H9 (cell line): ENCODE measurements around the gene SCN1A. TPM values are rescaled to one million over a fixed set of nuclear protein-coding genes. Genes with fewer than 3 reads are reported as not detected.

ENCODE experiments used
- DNase-seq: peaks from one replicate; pipeline ENCODE4 v3.0.0-alpha.2; 2017
- H2AFZ ChIP-seq: one replicate; pipeline ENCODE4 v1.6.1; 2013; ENCODE audit warnings: mild to moderate bottlenecking, low read length, control low read depth, moderate library complexity
- H2AK5ac ChIP-seq: 2 replicates; pipeline ENCODE4 v1.6.1; 2013; ENCODE audit warnings: low read length, control low read depth, mixed read lengths; ENCODE audit not compliant: insufficient read length
- H2BK120ac ChIP-seq: one replicate; pipeline ENCODE4 v1.6.1; 2013; ENCODE audit warnings: low read depth, mild to moderate bottlenecking, low read length, control low read depth, inconsistent platforms; ENCODE audit not compliant: poor library complexity, severe bottlenecking
- H2BK12ac ChIP-seq: 2 replicates; pipeline ENCODE4 v1.6.1; 2013; ENCODE audit warnings: low read length, control low read depth, mixed read lengths, low read depth; ENCODE audit not compliant: insufficient read length
- H2BK15ac ChIP-seq: 2 replicates; pipeline ENCODE4 v1.6.1; 2013; ENCODE audit warnings: low read depth, low read length, control low read depth
- H2BK20ac ChIP-seq: one replicate; pipeline ENCODE4 v1.6.1; 2013; ENCODE audit warnings: low read depth, mild to moderate bottlenecking, low read length, control low read depth, inconsistent platforms; ENCODE audit not compliant: poor library complexity, severe bottlenecking
- H2BK5ac ChIP-seq: 2 replicates; pipeline ENCODE4 v1.6.1; 2013; ENCODE audit warnings: low read length, control low read depth, mixed read lengths; ENCODE audit not compliant: insufficient read length
- H3K14ac ChIP-seq: 2 replicates; pipeline ENCODE4 v1.6.1; 2013; ENCODE audit warnings: low read length, control low read depth; ENCODE audit not compliant: insufficient read depth
- H3K18ac ChIP-seq: 2 replicates; pipeline ENCODE4 v1.6.1; 2013; ENCODE audit warnings: low read depth, mild to moderate bottlenecking, mixed read lengths, low read length, control low read depth; ENCODE audit not compliant: insufficient read length
- H3K23ac ChIP-seq: 2 replicates; pipeline ENCODE4 v1.6.1; 2013; ENCODE audit warnings: low read length, control low read depth, mixed read lengths, low read depth; ENCODE audit not compliant: insufficient read length
- H3K23me2 ChIP-seq: 2 replicates; pipeline ENCODE4 v1.6.1; 2013; ENCODE audit warnings: low read depth, mild to moderate bottlenecking, mixed read lengths, low read length, control low read depth; ENCODE audit not compliant: insufficient read length, poor library complexity, severe bottlenecking
- H3K27ac ChIP-seq: 2 replicates; pipeline ENCODE4 v1.5.1; 2013; ENCODE audit warnings: low read length, control low read depth, mixed read lengths, low read depth; ENCODE audit not compliant: insufficient read length
- H3K27me3 ChIP-seq: 2 replicates; pipeline ENCODE4 v1.6.1; 2013; ENCODE audit warnings: low read length, control low read depth, inconsistent platforms; ENCODE audit not compliant: insufficient read depth
- H3K4ac ChIP-seq: 2 replicates; pipeline ENCODE4 v1.6.1; 2013; ENCODE audit warnings: low read depth, mild to moderate bottlenecking, control low read depth, inconsistent platforms, low read length, moderate library complexity
- H3K4me1 ChIP-seq: 2 replicates; pipeline ENCODE4 v1.6.1; 2013; ENCODE audit warnings: low read length, control low read depth, inconsistent platforms; ENCODE audit not compliant: insufficient read depth
- H3K4me2 ChIP-seq: 2 replicates; pipeline ENCODE4 v1.6.1; 2013; ENCODE audit warnings: low read length, control low read depth, mixed read lengths; ENCODE audit not compliant: insufficient read length, insufficient read depth
- H3K56ac ChIP-seq: 2 replicates; pipeline ENCODE4 v1.6.1; 2013; ENCODE audit warnings: low read depth, mild to moderate bottlenecking, mixed read lengths, low read length, control low read depth; ENCODE audit not compliant: insufficient read length
- H3K79me1 ChIP-seq: 2 replicates; pipeline ENCODE4 v1.6.1; 2013; ENCODE audit warnings: low read depth, mild to moderate bottlenecking, moderate library complexity, low read length, control low read depth, inconsistent platforms; ENCODE audit not compliant: insufficient read depth, poor library complexity, severe bottlenecking
- H3K79me2 ChIP-seq: 2 replicates; pipeline ENCODE4 v1.6.1; 2013; ENCODE audit warnings: low read length, control low read depth, inconsistent platforms; ENCODE audit not compliant: insufficient read depth
- H3K9ac ChIP-seq: 2 replicates; pipeline ENCODE4 v1.6.1; 2013; ENCODE audit warnings: low read length, control low read depth, mixed read lengths; ENCODE audit not compliant: insufficient read length; ENCODE audit errors: extremely low read depth
- H3K9me3 ChIP-seq: one replicate; pipeline ENCODE4 v1.6.1; 2013; ENCODE audit warnings: low read depth, low read length, inconsistent platforms; ENCODE audit not compliant: control insufficient read depth
- H3T11ph ChIP-seq: one replicate; pipeline ENCODE4 v1.6.1; 2013; ENCODE audit warnings: mild to moderate bottlenecking, low read length, control low read depth, inconsistent platforms
- H4K20me1 ChIP-seq: one replicate; pipeline ENCODE4 v1.6.1; 2013; ENCODE audit not compliant: control insufficient read depth, insufficient read length, insufficient read depth
- H4K5ac ChIP-seq: 2 replicates; pipeline ENCODE4 v1.6.1; 2013; ENCODE audit warnings: low read depth, mild to moderate bottlenecking, mixed read lengths, low read length, control low read depth; ENCODE audit not compliant: insufficient read length
- H4K8ac ChIP-seq: replicated peaks from 2 replicates; pipeline ENCODE4 v1.6.1; 2013; ENCODE audit warnings: low read length, control low read depth, mixed read lengths, low read depth; ENCODE audit not compliant: insufficient read length
- H4K91ac ChIP-seq: 2 replicates; pipeline ENCODE4 v1.6.1; 2013; ENCODE audit warnings: low read depth, mild to moderate bottlenecking, moderate library complexity, mixed read lengths, low read length, control low read depth; ENCODE audit not compliant: insufficient read length
- H3K27ac Mint-ChIP-seq, 3 experiments: 2 replicates in 2 of 3; 3 replicates in 1 of 3; pipeline ENCODE4 v1.8.0; 2020 to 2021; ENCODE audit warnings: mixed read lengths in 3 of 3, mild to moderate bottlenecking in 1 of 3, moderate library complexity in 1 of 3
- H3K27me3 Mint-ChIP-seq: 2 replicates; pipeline ENCODE4 v1.8.0; 2021; ENCODE audit warnings: low read depth, mild to moderate bottlenecking, moderate library complexity, mixed read lengths
- H3K36me3 Mint-ChIP-seq, 3 experiments: 2 replicates in 2 of 3; 3 replicates in 1 of 3; pipeline ENCODE4 v1.8.0; 2020 to 2021; ENCODE audit warnings: low read depth in 3 of 3, mixed read lengths in 3 of 3; ENCODE audit not compliant: insufficient read depth in 1 of 3
- H3K4me1 Mint-ChIP-seq, 2 experiments: 2 replicates each; pipeline ENCODE4 v1.8.0; 2020; ENCODE audit warnings: mixed read lengths in 2 of 2
- H3K4me3 Mint-ChIP-seq, 2 experiments: 2 replicates in 1 of 2; 3 replicates in 1 of 2; pipeline ENCODE4 v1.8.0; 2020 to 2021; ENCODE audit warnings: mild to moderate bottlenecking in 2 of 2, mixed read lengths in 2 of 2, moderate library complexity in 1 of 2
- H3K9me3 Mint-ChIP-seq, 2 experiments: 2 replicates in 1 of 2; 3 replicates in 1 of 2; pipeline ENCODE4 v1.8.0; 2020; ENCODE audit warnings: mild to moderate bottlenecking in 2 of 2, mixed read lengths in 2 of 2, moderate library complexity in 1 of 2
- CTCF ChIP-seq: fragments of 200-600 bp; sonication (generic); conservative IDR thresholded peaks from 3 replicates; pipeline ENCODE4 v1.8.0; 2021; ENCODE audit warnings: antibody characterized with exemption, mild to moderate bottlenecking
- WGBS: extraction: QIAGEN DNeasy Blood & Tissue Kit; methylation state at CpG from one replicate; pipeline ENCODE4 v1.1.7; 2013; ENCODE audit warnings: missing lambda C conversion rate, low lambda C conversion rate, mixed read lengths; ENCODE audit not compliant: insufficient read length; ENCODE audit errors: extremely low coverage; 5-methylcytosine and 5-hydroxymethylcytosine counted together
- total RNA-seq: library from RNA; stranded (reverse); gene quantifications from 2 replicates; pipeline ENCODE4 v1.2.1, GENCODE V29; 2021

Gene SCN1A
- total RNA-seq, 1 experiment from 2014 or later, result 0.13 TPM

GRCh38 chr2:166167449-166167848, 39.6 kb upstream of the SCN1A start:
- no peaks in the 10 kb centered on the region for H3K9me3 ChIP-seq
- H4K20me1 ChIP-seq, result no peaks in the 10 kb centered on the region
- Mint-ChIP-seq H3K4me1 (peaks cover 5 to 10% of the 10 kb centered on the region in 2 experiments), H3K9me3 (no peaks in the 10 kb centered on the region), H3K4me3 (no peak overlapping the region), H3K27ac (no peak overlapping the region; a peak in 1 of 7 replicates), H3K27me3 (no peaks in the 10 kb centered on the region), H3K36me3 (no peaks in the 10 kb centered on the region)
- no peak overlapping the region for H3K56ac ChIP-seq
- H3K27ac ChIP-seq, result no peak overlapping the region
- H4K8ac ChIP-seq, result no peak overlapping the region
- no peak overlapping the region for H2BK120ac ChIP-seq
- no peaks in the 10 kb centered on the region for H3K79me1 ChIP-seq
- no peak overlapping the region for H3K4ac ChIP-seq
- H3K18ac ChIP-seq, result no peak overlapping the region
- H3K23me2 ChIP-seq, result no peaks in the 10 kb centered on the region
- no peak overlapping the region for H3K14ac ChIP-seq
- no peak for TF ChIP-seq CTCF
- H3T11ph ChIP-seq, result no peak overlapping the region
- no peak overlapping the region for H2BK5ac ChIP-seq
- no peak overlapping the region for H4K5ac ChIP-seq
- H2BK12ac ChIP-seq, result no peak overlapping the region
- WGBS, result no CpG with 5 or more reads among the region's 2 CpGs
- H2AK5ac ChIP-seq, result no peak overlapping the region
- no peaks in the 10 kb centered on the region for H3K79me2 ChIP-seq
- no peak overlapping the region for H2BK20ac ChIP-seq
- H2AFZ ChIP-seq, result no peak overlapping the region
- H3K27me3 ChIP-seq, result no peaks in the 10 kb centered on the region
- no peak overlapping the region for H4K91ac ChIP-seq
- no peaks in the 10 kb centered on the region for H3K4me1 ChIP-seq
- H3K23ac ChIP-seq, result no peak overlapping the region
- no peak overlapping the region for H2BK15ac ChIP-seq
- H3K4me2 ChIP-seq, result no peak overlapping the region
- H3K9ac ChIP-seq, result no peak overlapping the region
- DNase-seq, result no peak
